Mononuclear cell (primary cell): Measurements from ENCODE around the gene OR13F1. TPM values are rescaled to one million over a fixed set of nuclear protein-coding genes. Genes with fewer than 3 reads are reported as not detected.
"Not testable (repeated sequence)": the region's sequence is repeated elsewhere in the genome, so short reads cannot be mapped to it uniquely, and the experiment has no call there.

Experiments used
- H3K27me3 ChIP-seq: 2 replicates; pipeline ENCODE4 v1.6.0; 2011; ENCODE audit warnings: low read length, control low read depth; ENCODE audit not compliant: insufficient read depth
- H3K4me1 ChIP-seq: 2 replicates; pipeline ENCODE4 v1.5.1; 2011; ENCODE audit warnings: mild to moderate bottlenecking, low read length, control low read depth; ENCODE audit not compliant: insufficient read depth
- H3K4me3 ChIP-seq: 2 replicates; pipeline ENCODE4 v1.5.1; 2011; ENCODE audit warnings: mild to moderate bottlenecking, low read length, moderate library complexity
- H3K9me3 ChIP-seq: 2 replicates; pipeline ENCODE4 v1.5.1; 2011; ENCODE audit warnings: low read depth, mild to moderate bottlenecking, control low read depth, low read length
- total RNA-seq: library from RNA; depleted of rRNA; stranded (reverse); fragments of >200 nt; gene quantifications from one replicate; pipeline ENCODE4 v1.2.3, GENCODE V29; 2012

Gene OR13F1
- not detected for total RNA-seq

- Histone ChIP-seq H3K9me3 (no peaks in the 10 kb centered on the region), H3K4me1 (no peaks in the 10 kb centered on the region), H3K4me3 (no peak within 1 kb of the TSS), H3K27me3 (no peaks in the 10 kb centered on the region)
Measured at GRCh38 chr9:104503963-104504362, at the start of gene OR13F1. Gene OR13F1, plus strand, starts transcription at chr9:104504263. Its CDS starts 0 bp downstream, at chr9:104504263.

- Histone ChIP-seq H3K9me3 (no peaks in the 10 kb centered on the region), H3K4me3 (no peak overlapping the region), H3K27me3 (no peaks in the 10 kb centered on the region), H3K4me1 (no peaks in the 10 kb centered on the region)
Measured at GRCh38 chr9:104456831-104457230, 47.2 kb upstream of the OR13F1 start.

- Histone ChIP-seq H3K4me3 (no peak overlapping the region), H3K4me1 (no peaks in the 10 kb centered on the region), H3K27me3 (no peaks in the 10 kb centered on the region), H3K9me3 (no peaks in the 10 kb centered on the region)
Measured at GRCh38 chr9:104463864-104464263, 40.2 kb upstream of the OR13F1 start.

- H3K4me1 ChIP-seq: no peaks in the 10 kb centered on the region
- H3K4me3 ChIP-seq: no peak overlapping the region
- H3K27me3 ChIP-seq: no peaks in the 10 kb centered on the region
- no peaks in the 10 kb centered on the region for H3K9me3 ChIP-seq
Measured at GRCh38 chr9:104468261-104468660, 35.8 kb upstream of the OR13F1 start.

GRCh38 chr9:104482921-104483570 lies 21.0 kb upstream of the OR13F1 start:
- Histone ChIP-seq H3K4me1 (no peaks in the 10 kb centered on the region), H3K4me3 (no peak overlapping the region), H3K9me3 (no peaks in the 10 kb centered on the region), H3K27me3 (no peaks in the 10 kb centered on the region)

GRCh38 chr9:104485014-104485413 lies 19.0 kb upstream of the OR13F1 start:
- H3K4me3 ChIP-seq: no peak overlapping the region
- no peaks in the 10 kb centered on the region for H3K4me1 ChIP-seq
- H3K27me3 ChIP-seq: no peaks in the 10 kb centered on the region

GRCh38 chr9:104494808-104495207 lies 9.3 kb upstream of the OR13F1 start:
- Histone ChIP-seq H3K9me3 (no peaks in the 10 kb centered on the region), H3K27me3 (no peaks in the 10 kb centered on the region), H3K4me1 (no peaks in the 10 kb centered on the region), H3K4me3 (no peak overlapping the region)

More at GRCh38 chr9:104485014-104485413, 19.0 kb upstream of the OR13F1 start:
- no peaks in the 10 kb centered on the region for H3K9me3 ChIP-seq

GRCh38 chr9:104503440-104503839 lies 623 bp upstream of the OR13F1 start:
- Histone ChIP-seq H3K9me3 (no peaks in the 10 kb centered on the region), H3K4me1 (no peaks in the 10 kb centered on the region), H3K27me3 (no peaks in the 10 kb centered on the region), H3K4me3 (no peak overlapping the region)

GRCh38 chr9:104506565-104506964 lies 2.5 kb downstream of the OR13F1 start:
- Histone ChIP-seq H3K27me3 (no peaks in the 10 kb centered on the region), H3K4me3 (no peak overlapping the region), H3K9me3 (no peaks in the 10 kb centered on the region), H3K4me1 (no peaks in the 10 kb centered on the region)

GRCh38 chr9:104514901-104515300 lies 10.8 kb downstream of the OR13F1 start:
- Histone ChIP-seq H3K4me3 (no peak overlapping the region), H3K4me1 (no peaks in the 10 kb centered on the region), H3K9me3 (no peaks in the 10 kb centered on the region), H3K27me3 (no peaks in the 10 kb centered on the region)

GRCh38 chr9:104520241-104520640 lies 16.2 kb downstream of the OR13F1 start:
- H3K9me3 ChIP-seq, H3K4me3 ChIP-seq, H3K27me3 ChIP-seq, H3K4me1 ChIP-seq: not testable (repeated sequence)

- H3K9me3 ChIP-seq: no peaks in the 10 kb centered on the region
- no peak within 1 kb of the TSS for H3K4me3 ChIP-seq
- H3K4me1 ChIP-seq: no peaks in the 10 kb centered on the region
- H3K27me3 ChIP-seq: no peaks in the 10 kb centered on the region
Measured at GRCh38 chr9:104527109-104527508, 23.0 kb downstream of the OR13F1 start, which contains the start of gene OR13C4. Gene OR13C4, minus strand, starts transcription at chr9:104527209. Its CDS starts 0 bp downstream, at chr9:104527209.

GRCh38 chr9:104536756-104537155 lies 32.7 kb downstream of the OR13F1 start, which contains the start of gene OR13C3:
Gene OR13C3, minus strand, starts transcription at chr9:104536856. Its CDS starts 133 bp downstream, at chr9:104536723.
- H3K4me1 ChIP-seq: no peaks in the 10 kb centered on the region
- no peak within 1 kb of the TSS for H3K4me3 ChIP-seq
- H3K27me3 ChIP-seq: no peaks in the 10 kb centered on the region
- no peaks in the 10 kb centered on the region for H3K9me3 ChIP-seq

- H3K27me3 ChIP-seq: no peaks in the 10 kb centered on the region
- H3K4me1 ChIP-seq: no peaks in the 10 kb centered on the region
- no peaks in the 10 kb centered on the region for H3K9me3 ChIP-seq
- no peak overlapping the region for H3K4me3 ChIP-seq
Measured at GRCh38 chr9:104539275-104539674, 35.2 kb downstream of the OR13F1 start.

- H3K4me3 ChIP-seq: no peak overlapping the region
- no peaks in the 10 kb centered on the region for H3K9me3 ChIP-seq
- H3K4me1 ChIP-seq: no peaks in the 10 kb centered on the region
- no peaks in the 10 kb centered on the region for H3K27me3 ChIP-seq
Measured at GRCh38 chr9:104544644-104545043, 40.6 kb downstream of the OR13F1 start.

- Histone ChIP-seq H3K9me3 (no peaks in the 10 kb centered on the region), H3K27me3 (no peaks in the 10 kb centered on the region), H3K4me1 (no peaks in the 10 kb centered on the region), H3K4me3 (no peak overlapping the region)
Measured at GRCh38 chr9:104553261-104553660, 49.2 kb downstream of the OR13F1 start.
